Measurements from ENCODE around the gene UROC1.

UROC1 gene

DNA sequence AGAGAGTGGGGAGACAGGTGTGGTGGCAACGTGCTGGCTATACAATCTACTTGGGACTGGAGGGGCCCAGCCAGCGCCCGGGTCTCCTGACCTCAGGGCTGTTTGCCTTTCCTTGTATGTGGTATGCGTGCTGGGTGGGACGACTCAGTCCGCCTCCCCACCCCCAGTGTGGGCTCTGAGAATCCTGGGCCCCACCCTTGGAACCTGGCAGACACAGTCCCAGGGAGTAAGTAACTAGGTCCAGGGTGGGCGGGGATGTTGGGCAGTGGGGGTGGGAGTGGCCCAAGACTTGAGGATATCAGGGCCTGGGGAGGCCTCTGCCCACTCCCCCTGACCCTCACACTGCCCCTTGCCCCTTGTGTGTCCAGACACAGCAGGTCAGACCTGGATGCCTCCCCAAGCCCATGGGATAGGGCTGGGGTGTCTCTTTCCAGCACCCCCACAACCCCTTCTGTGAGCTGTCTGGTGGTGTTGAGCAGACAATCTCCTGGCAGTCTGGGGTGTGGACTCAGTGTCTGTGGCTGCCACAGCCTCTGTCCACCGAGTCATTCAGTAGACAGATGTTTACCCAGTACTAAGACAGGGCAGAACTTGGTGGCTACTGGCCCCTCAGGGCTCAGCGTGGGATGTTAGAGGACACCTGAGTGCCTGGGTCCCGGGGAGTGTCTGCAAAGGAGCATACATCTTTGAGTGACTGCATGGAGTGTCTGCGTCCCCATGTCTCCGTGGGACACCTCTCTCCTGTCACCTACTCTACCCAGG lies 7.7 kb upstream of the UROC1 start:
- DNase-seq (ENCODE audit: low spot score): no peak
- TF ChIP-seq CTCF (IDR thresholded peaks at IDR 0.05; ENCODE audit: extremely low read depth, missing control alignments): no peak

GRCh38 chr3:126524429-126524988 lies 6.9 kb upstream of the UROC1 start:
- no peak for TF ChIP-seq CTCF (IDR thresholded peaks at IDR 0.05; ENCODE audit: extremely low read depth, missing control alignments)
- DNase-seq (ENCODE audit: low spot score): no peak

DNA sequence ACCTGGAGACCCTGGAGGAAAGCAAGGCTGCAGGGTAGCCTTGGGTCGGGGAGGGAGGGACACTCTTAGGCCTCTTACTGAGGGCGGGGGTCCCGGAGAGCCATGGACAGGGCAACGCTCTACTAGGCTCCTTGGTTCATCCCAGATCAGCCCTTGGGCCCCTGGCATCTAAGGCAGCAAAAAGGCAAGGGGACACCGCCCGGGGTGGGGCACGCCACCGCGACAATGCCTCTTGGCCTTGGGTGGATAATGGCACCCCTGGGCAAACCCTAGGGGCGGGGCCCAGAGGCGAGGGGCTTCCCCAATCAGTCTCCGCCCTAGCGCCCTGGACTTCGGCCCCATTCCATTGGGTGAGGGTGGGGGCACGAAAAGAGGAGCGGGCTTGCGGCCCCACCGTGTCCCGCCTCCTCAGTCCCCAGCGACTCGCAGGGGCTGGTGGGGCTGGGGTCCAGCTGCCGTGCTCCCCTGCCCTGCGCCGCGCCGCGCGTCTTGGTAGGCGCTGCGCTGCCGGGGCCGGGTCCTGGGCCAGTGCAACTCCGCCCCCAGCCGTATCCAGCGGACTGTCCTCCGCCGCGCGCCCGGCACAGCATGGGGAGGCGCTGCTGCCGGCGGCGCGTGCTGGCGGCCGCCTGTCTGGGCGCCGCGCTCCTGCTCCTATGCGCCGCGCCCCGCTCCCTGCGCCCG lies 6.3 kb upstream of the UROC1 start, which contains the start of gene CHST13:
Gene CHST13 (plus strand): TSS at position 411 of the 684 bp plus-strand sequence. CDS start 178 bp downstream, at position 589.
- no peak for DNase-seq (ENCODE audit: low spot score)
- TF ChIP-seq CTCF (IDR thresholded peaks at IDR 0.05; ENCODE audit: extremely low read depth, missing control alignments): no peak

GRCh38 chr3:126522363-126522788 lies 4.8 kb upstream of the UROC1 start:
- peak; percentile 85 for DNase-seq (ENCODE audit: low spot score)
- peak; percentile 93 for TF ChIP-seq CTCF (IDR thresholded peaks at IDR 0.05; ENCODE audit: extremely low read depth, missing control alignments)

GRCh38 chr3:126521122-126521891 lies 3.7 kb upstream of the UROC1 start:
- DNase-seq (ENCODE audit: low spot score): no peak
- TF ChIP-seq CTCF (IDR thresholded peaks at IDR 0.05; ENCODE audit: extremely low read depth, missing control alignments): no peak

DNA sequence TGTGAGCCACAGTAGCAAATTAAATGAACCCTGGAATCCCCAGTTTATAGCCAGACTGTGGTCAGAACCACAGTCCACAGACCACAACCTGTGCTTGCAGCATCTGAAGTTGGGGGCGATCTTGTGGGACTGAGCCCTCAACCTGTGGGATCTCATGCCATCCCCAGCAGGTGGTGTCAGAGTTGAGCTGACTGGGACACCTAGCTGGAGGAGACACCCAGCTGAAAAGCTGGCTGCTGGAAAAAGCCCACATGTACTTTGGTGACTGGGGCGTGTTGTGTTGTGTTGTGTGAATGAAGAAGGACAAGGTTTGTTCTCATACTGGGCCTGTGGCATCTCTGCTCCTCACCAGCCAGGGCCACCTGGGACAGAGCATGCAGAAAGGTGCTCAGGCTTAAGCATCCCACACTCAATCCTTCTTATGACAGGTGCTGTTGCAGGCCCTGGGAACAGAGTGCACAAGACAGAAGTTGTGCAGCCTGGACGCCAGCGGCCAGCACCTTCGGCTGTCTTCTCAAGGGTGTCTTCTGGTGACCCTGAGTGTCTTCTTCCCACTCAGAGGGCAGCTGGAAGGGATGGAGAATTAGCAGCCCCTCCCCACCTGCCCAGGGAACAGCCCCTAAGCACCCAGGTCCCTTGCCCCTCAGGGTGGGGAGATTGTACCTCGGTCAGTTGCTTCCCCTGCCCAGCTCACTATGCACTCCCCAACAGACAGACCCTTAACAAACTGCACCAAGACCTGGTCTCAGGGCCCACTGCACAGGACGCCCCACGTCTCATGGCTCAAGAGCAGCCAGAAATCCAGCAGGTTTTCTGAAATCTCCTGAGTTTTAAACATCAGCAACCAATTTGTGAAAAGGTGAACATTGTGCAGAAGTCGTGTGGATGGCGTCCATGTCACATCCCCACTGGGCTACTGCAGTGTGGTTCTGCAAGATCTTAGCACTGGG lies 2.2 kb upstream of the UROC1 start:
- TF ChIP-seq CTCF (IDR thresholded peaks at IDR 0.05; ENCODE audit: extremely low read depth, missing control alignments): no peak
- DNase-seq (ENCODE audit: low spot score): no peak
